ENCODE measurements around the gene RPS6KA5.
"Not testable (repeated sequence)": the region's sequence is repeated elsewhere in the genome, so short reads cannot be mapped to it uniquely, and the experiment has no call there.

RPS6KA5 gene

DNA sequence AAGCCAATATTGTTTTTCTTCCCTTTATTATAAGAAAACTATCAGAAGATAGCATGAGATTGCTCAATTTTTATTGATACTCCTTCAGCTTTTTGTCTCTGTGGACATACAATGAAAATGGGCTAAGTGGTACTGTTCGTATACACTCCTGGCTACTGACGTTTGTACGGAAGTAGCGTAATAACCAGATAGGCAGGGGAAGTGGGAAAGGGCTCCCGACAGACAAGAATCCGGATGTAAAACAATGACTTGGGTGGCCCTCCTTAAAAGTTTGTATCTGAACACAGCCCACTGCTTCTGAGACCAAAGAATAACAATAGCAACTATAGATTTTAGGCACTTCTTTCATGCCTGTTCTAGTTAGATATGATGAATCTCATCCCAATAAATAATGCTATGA is 99.6 kb downstream of the RPS6KA5 start:
- Histone ChIP-seq H3K4me2 (ENCODE audit: low read length) (no peak overlapping the region), H3K79me2 (ENCODE audit: control insufficient read depth, low read length) (no peaks in the 10 kb centered on the region), H3K36me3 (ENCODE audit: control insufficient read depth, low read length) (no peaks in the 10 kb centered on the region), H4K20me1 (ENCODE audit: control insufficient read depth, insufficient read depth, low read depth, low read length) (no peaks in the 10 kb centered on the region), H3K9me2 (replicated peaks; ENCODE audit: control insufficient read depth, low read length) (no peaks in the 10 kb centered on the region), H3F3A (ENCODE audit: control insufficient read depth, insufficient read depth) (no peaks in the 10 kb centered on the region), H3K4me3 (ENCODE audit: low read length) (no peak overlapping the region), H3K27ac (ENCODE audit: low read depth, low read length) (no peak overlapping the region), H3K27me3 (ENCODE audit: control insufficient read depth, low read length) (no peaks in the 10 kb centered on the region), H3K9me3 (ENCODE audit: control insufficient read depth, insufficient read depth, low read length) (no peaks in the 10 kb centered on the region; the same call in 1 of the 2 replicates), H3K4me1 (ENCODE audit: control insufficient read depth, low read length) (no peaks in the 10 kb centered on the region)
- TF ChIP-seq EZH2phosphoT487 (IDR thresholded peaks at IDR 0.05; ENCODE audit: borderline replicate concordance, low read length), result no peak
- TF ChIP-seq, protein P1, sequence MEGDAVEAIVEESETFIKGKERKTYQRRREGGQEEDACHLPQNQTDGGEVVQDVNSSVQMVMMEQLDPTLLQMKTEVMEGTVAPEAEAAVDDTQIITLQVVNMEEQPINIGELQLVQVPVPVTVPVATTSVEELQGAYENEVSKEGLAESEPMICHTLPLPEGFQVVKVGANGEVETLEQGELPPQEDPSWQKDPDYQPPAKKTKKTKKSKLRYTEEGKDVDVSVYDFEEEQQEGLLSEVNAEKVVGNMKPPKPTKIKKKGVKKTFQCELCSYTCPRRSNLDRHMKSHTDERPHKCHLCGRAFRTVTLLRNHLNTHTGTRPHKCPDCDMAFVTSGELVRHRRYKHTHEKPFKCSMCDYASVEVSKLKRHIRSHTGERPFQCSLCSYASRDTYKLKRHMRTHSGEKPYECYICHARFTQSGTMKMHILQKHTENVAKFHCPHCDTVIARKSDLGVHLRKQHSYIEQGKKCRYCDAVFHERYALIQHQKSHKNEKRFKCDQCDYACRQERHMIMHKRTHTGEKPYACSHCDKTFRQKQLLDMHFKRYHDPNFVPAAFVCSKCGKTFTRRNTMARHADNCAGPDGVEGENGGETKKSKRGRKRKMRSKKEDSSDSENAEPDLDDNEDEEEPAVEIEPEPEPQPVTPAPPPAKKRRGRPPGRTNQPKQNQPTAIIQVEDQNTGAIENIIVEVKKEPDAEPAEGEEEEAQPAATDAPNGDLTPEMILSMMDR (IDR thresholded peaks at IDR 0.05; ENCODE audit: low read depth, low read length, poor library complexity, severe bottlenecking), result no peak

DNA sequence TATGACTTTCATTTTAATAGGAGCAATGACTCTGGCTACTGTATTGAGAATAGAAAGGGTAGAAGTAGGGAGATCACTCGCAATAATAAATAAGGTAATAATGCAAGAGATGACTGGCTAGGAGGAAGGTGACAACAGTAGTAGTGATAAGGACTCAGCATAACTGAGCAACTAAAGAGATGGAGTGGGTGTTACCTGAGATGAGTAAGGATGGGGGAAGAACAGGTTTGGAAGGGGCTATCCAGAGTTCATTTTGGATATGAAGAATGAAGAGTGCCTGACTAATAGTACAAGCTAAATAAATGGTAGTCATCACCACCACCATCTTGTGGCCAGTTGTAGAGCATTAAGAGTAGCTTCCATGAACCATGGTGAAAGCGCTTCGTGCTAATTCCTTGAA is 101.1 kb downstream of the RPS6KA5 start:
- no peak overlapping the region for H3K27ac ChIP-seq (ENCODE audit: low read depth, low read length)
- H3K4me3 ChIP-seq (ENCODE audit: low read length), result no peak overlapping the region
- TF ChIP-seq, protein P1 (IDR thresholded peaks at IDR 0.05; ENCODE audit: low read depth, low read length, poor library complexity, severe bottlenecking), result no peak
- no peak for TF ChIP-seq EZH2phosphoT487 (IDR thresholded peaks at IDR 0.05; ENCODE audit: borderline replicate concordance, low read length)
- H3K4me1 ChIP-seq (ENCODE audit: control insufficient read depth, low read length), result no peaks in the 10 kb centered on the region
- H3K36me3 ChIP-seq (ENCODE audit: control insufficient read depth, low read length), result no peaks in the 10 kb centered on the region
- no peak overlapping the region for H3K4me2 ChIP-seq (ENCODE audit: low read length)
- H3K9me3 ChIP-seq (ENCODE audit: control insufficient read depth, insufficient read depth, low read length), result peaks cover 2% of the 10 kb centered on the region; the same call in 1 of the 2 replicates
- no peaks in the 10 kb centered on the region for H4K20me1 ChIP-seq (ENCODE audit: control insufficient read depth, insufficient read depth, low read depth, low read length)
- H3K27me3 ChIP-seq (ENCODE audit: control insufficient read depth, low read length), result no peaks in the 10 kb centered on the region
- no peaks in the 10 kb centered on the region for H3K79me2 ChIP-seq (ENCODE audit: control insufficient read depth, low read length)
- no peaks in the 10 kb centered on the region for H3K9me2 ChIP-seq (replicated peaks; ENCODE audit: control insufficient read depth, low read length)
- H3F3A ChIP-seq (ENCODE audit: control insufficient read depth, insufficient read depth), result no peaks in the 10 kb centered on the region

DNA sequence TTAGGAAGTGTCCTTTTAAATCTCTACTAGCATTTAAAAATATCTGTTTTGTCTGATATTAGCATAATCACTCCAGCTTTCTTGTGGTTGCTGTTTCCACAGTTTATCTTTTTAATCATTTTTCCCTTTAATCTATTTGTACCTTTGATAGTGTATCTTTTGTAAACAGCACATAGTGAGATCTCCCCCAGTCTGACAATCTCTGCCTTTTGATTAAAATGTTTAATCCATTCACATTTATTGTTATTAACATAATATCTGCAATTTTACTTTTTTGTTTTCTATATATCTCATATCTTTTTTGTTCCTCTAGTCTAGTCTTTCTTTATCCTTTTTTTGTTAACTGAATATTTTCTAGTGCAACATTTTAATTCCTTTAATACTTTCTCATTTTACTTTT is 104.2 kb downstream of the RPS6KA5 start:
- Histone ChIP-seq H3K79me2 (ENCODE audit: control insufficient read depth, low read length) (no peaks in the 10 kb centered on the region), H3K27ac (ENCODE audit: low read depth, low read length) (no peak overlapping the region), H3K27me3 (ENCODE audit: control insufficient read depth, low read length) (no peaks in the 10 kb centered on the region), H3F3A (ENCODE audit: control insufficient read depth, insufficient read depth) (no peaks in the 10 kb centered on the region), H4K20me1 (ENCODE audit: control insufficient read depth, insufficient read depth, low read depth, low read length) (no peaks in the 10 kb centered on the region), H3K9me3 (ENCODE audit: control insufficient read depth, insufficient read depth, low read length) (peaks cover 7% of the 10 kb centered on the region; the same call in 1 of the 2 replicates), H3K4me3 (ENCODE audit: low read length) (no peak overlapping the region), H3K4me1 (ENCODE audit: control insufficient read depth, low read length) (no peaks in the 10 kb centered on the region), H3K36me3 (ENCODE audit: control insufficient read depth, low read length) (no peaks in the 10 kb centered on the region), H3K9me2 (replicated peaks; ENCODE audit: control insufficient read depth, low read length) (no peaks in the 10 kb centered on the region), H3K4me2 (ENCODE audit: low read length) (no peak overlapping the region)
- TF ChIP-seq EZH2phosphoT487 (IDR thresholded peaks at IDR 0.05; ENCODE audit: borderline replicate concordance, low read length), result no peak
- TF ChIP-seq, protein P1 (IDR thresholded peaks at IDR 0.05; ENCODE audit: low read depth, low read length, poor library complexity, severe bottlenecking), result no peak

GRCh38 chr14:90953643-90954042 is 106.8 kb downstream of the RPS6KA5 start:
- H3K4me1 ChIP-seq (ENCODE audit: control insufficient read depth, low read length); H3K79me2 ChIP-seq (ENCODE audit: control insufficient read depth, low read length); H3F3A ChIP-seq (ENCODE audit: control insufficient read depth, insufficient read depth); H3K9me3 ChIP-seq (ENCODE audit: control insufficient read depth, insufficient read depth, low read length); H3K4me2 ChIP-seq (ENCODE audit: low read length); H4K20me1 ChIP-seq (ENCODE audit: control insufficient read depth, insufficient read depth, low read depth, low read length); H3K4me3 ChIP-seq (ENCODE audit: low read length); H3K27ac ChIP-seq (ENCODE audit: low read depth, low read length); H3K27me3 ChIP-seq (ENCODE audit: control insufficient read depth, low read length); H3K36me3 ChIP-seq (ENCODE audit: control insufficient read depth, low read length); H3K9me2 ChIP-seq (replicated peaks; ENCODE audit: control insufficient read depth, low read length): not testable (repeated sequence)

Data from DOHH2 (cell line).